Activated naive CD8-positive, alpha-beta T cell treated with anti-CD3 and anti-CD28 coated beads, Interleukin-2, amount 50 U/mL, for 24 hours (primary cell): ENCODE data around the gene HMGCLL1.

ENCODE experiments used
- ATAC-seq: fragments of 150-1000 bp; cut with Tn5 transposase; one replicate; pipeline ENCODE4 v1.10.0; 2021
- DNase-seq: peaks from one replicate; pipeline ENCODE4 v3.0.0; 2021
- H3K27ac Mint-ChIP-seq: one replicate; pipeline ENCODE4 v1.8.0; 2021; ENCODE audit warnings: mild to moderate bottlenecking, mixed read lengths
- H3K27me3 Mint-ChIP-seq: one replicate; pipeline ENCODE4 v1.8.0; 2021; ENCODE audit warnings: mixed read lengths
- H3K36me3 Mint-ChIP-seq: one replicate; pipeline ENCODE4 v1.8.0; 2021; ENCODE audit warnings: low read depth, mixed read lengths
- H3K4me1 Mint-ChIP-seq: one replicate; pipeline ENCODE4 v1.8.0; 2021; ENCODE audit warnings: mixed read lengths
- H3K4me3 Mint-ChIP-seq: one replicate; pipeline ENCODE4 v1.8.0; 2021; ENCODE audit warnings: mild to moderate bottlenecking, moderate library complexity, mixed read lengths
- H3K9me3 Mint-ChIP-seq: one replicate; pipeline ENCODE4 v1.8.0; 2021; ENCODE audit warnings: mixed read lengths

The HMGCLL1 gene

DNA sequence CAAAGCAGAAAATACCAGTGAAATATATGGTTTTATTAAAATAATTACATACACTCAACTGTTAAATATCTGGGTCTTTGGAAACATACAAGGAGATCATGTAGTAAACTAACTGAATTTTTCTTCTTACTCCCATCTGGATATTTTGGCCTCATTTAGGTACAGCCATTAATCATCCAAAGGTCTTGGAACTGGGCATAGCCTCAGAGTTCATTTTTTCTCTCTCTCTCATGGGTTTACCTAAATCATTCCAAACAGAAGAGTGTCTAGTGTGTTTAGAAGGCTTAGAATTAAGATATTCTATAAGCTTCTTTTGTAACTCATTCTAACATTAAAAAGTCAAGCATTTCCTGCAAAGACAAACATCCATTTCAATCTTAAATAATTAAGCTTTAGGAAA, 79.4 kb downstream of the HMGCLL1 start:
- DNase-seq (no peak), ATAC-seq (no peak)
- Mint-ChIP-seq H3K27ac (no peak overlapping the region), H3K36me3 (no peaks in the 10 kb centered on the region), H3K4me3 (no peak overlapping the region), H3K4me1 (no peaks in the 10 kb centered on the region), H3K27me3 (no peaks in the 10 kb centered on the region), H3K9me3 (peaks cover 8% of the 10 kb centered on the region)

DNA sequence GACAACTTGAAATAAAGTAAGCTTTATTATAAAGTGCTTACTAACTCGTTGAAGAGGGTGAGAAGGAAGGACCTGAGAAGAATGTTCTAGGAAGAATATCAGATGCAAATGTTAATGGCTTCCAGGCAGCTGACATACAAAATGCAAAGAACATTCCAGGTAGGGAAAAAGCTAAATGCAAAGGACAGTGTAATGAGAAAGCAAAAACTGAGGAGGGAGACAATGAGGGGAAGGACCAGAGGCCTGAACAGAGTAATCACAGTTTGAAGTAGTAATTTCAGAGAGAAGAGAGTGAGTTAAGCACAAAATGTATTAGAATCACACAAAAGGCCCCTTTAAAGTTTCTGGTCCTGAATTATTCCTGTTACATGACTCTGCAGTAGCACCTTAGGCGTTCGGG, 81.3 kb downstream of the HMGCLL1 start:
- H3K27ac Mint-ChIP-seq: no peak overlapping the region
- DNase-seq: no peak
- peaks cover 9% of the 10 kb centered on the region for H3K9me3 Mint-ChIP-seq
- no peaks in the 10 kb centered on the region for H3K27me3 Mint-ChIP-seq
- H3K4me3 Mint-ChIP-seq: no peak overlapping the region
- no peaks in the 10 kb centered on the region for H3K36me3 Mint-ChIP-seq
- no peak for ATAC-seq
- no peaks in the 10 kb centered on the region for H3K4me1 Mint-ChIP-seq

DNA sequence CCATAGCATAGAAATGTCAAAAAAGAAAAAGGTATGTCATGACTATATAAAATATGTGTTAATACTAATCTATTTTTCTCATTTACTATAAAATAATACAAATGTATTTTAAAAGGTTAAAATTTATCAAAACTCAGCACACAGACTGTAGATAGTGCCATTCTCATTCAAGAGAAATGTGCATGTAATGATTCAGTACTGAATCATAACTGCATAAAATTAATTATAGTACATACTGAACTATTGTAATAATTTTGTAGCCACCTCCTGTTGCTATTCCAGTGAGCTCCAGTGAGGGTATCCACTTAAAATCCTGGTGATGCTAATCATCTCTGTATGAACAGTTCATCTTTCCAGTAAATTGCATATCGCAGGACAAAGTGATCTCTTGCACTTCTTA, 82.8 kb downstream of the HMGCLL1 start:
- H3K9me3 Mint-ChIP-seq: peaks cover 14% of the 10 kb centered on the region
- DNase-seq (no peak), ATAC-seq (no peak)
- no peaks in the 10 kb centered on the region for H3K36me3 Mint-ChIP-seq
- H3K27me3 Mint-ChIP-seq: no peaks in the 10 kb centered on the region
- H3K4me1 Mint-ChIP-seq: no peaks in the 10 kb centered on the region
- H3K4me3 Mint-ChIP-seq: no peak overlapping the region
- no peak overlapping the region for H3K27ac Mint-ChIP-seq

DNA sequence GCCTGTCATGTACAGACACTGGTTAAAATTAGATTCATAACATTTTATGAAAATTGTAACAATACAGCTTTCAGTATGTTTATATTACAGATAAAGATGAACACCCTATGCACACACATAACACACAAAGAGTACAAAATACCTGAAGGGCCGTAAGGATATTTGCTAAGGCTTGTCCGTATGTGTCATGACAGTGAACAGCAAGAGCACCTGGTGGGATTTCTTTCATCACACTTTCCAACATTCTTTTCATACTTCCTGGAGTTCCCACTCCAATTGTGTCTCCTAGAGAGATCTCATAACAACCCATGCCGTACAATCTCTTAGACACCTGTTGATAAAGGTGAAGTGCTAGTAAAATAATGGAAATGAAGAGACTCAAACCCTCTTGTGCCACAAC, 83.7 kb downstream of the HMGCLL1 start:
- Mint-ChIP-seq H3K36me3 (no peaks in the 10 kb centered on the region), H3K9me3 (peaks cover 14% of the 10 kb centered on the region), H3K27ac (no peak overlapping the region), H3K4me1 (no peaks in the 10 kb centered on the region), H3K27me3 (no peaks in the 10 kb centered on the region), H3K4me3 (no peak overlapping the region)
- DNase-seq: no peak
- no peak for ATAC-seq

DNA sequence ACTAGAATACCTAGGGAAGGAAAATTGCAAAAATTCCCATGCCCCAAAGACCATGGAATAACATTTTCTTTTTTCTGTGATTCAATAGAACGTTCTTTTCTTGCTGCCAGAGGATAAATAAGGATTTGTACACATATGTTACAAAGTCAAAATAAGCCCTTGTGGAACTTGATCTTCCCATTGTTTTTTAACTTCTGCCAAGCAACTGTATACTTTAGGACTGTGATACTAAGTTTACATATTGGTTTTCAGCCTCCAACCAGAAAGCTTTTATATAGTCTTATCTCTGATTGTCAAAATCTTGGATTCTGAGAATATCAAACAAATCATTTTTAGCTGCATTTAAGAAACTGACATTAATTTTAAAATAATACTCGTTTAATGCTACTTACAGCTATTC, 84.6 kb downstream of the HMGCLL1 start:
- DNase-seq (no peak), ATAC-seq (no peak)
- Mint-ChIP-seq H3K4me1 (no peaks in the 10 kb centered on the region), H3K9me3 (peaks cover 9% of the 10 kb centered on the region), H3K27me3 (no peaks in the 10 kb centered on the region), H3K4me3 (no peak overlapping the region), H3K27ac (no peak overlapping the region), H3K36me3 (no peaks in the 10 kb centered on the region)

DNA sequence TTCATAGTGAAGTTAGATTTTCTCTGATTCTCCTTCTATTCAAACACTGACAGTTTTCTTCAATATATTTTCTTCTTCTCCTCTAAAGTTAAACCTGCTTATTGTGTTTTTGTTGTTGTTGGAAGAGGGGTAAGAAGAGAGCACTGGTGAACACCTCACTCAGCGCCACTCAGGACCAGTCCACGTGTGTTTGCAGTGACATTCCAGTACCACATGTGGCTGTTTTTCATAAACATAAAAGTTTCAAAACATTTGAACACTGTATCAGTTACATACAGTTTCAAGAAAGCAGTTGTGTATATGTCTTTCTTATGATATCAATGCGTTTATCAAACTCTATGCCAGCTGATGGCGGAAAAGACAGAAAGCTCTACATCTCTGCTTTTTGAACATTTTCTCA, 86.7 kb downstream of the HMGCLL1 start:
- Mint-ChIP-seq H3K27ac (no peak overlapping the region), H3K27me3 (no peaks in the 10 kb centered on the region), H3K4me1 (no peaks in the 10 kb centered on the region), H3K4me3 (no peak overlapping the region), H3K9me3 (peaks cover 16% of the 10 kb centered on the region), H3K36me3 (no peaks in the 10 kb centered on the region)
- DNase-seq (no peak), ATAC-seq (no peak)

DNA sequence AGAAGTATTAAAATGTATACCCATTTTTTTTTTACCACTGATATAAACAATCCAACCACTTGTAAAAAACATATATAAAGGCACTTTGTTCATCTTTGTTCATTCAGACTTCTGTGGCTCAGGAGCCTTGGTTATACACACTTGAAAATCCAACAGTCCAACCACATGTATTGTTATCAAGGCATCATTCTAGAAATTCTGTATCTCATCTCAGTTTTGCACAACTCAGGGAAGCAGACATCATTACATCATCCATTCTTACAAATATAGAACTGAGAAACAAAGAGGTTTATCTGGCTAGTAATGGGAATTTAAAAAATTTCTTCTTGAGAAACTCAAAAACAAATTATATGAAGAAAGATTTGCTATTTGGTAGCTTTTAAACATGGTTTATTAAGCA, 88.1 kb downstream of the HMGCLL1 start:
- H3K4me3 Mint-ChIP-seq: no peak overlapping the region
- no peaks in the 10 kb centered on the region for H3K27me3 Mint-ChIP-seq
- no peak for ATAC-seq
- H3K36me3 Mint-ChIP-seq: no peaks in the 10 kb centered on the region
- peaks cover 16% of the 10 kb centered on the region for H3K9me3 Mint-ChIP-seq
- no peak for DNase-seq
- no peaks in the 10 kb centered on the region for H3K4me1 Mint-ChIP-seq
- H3K27ac Mint-ChIP-seq: no peak overlapping the region

DNA sequence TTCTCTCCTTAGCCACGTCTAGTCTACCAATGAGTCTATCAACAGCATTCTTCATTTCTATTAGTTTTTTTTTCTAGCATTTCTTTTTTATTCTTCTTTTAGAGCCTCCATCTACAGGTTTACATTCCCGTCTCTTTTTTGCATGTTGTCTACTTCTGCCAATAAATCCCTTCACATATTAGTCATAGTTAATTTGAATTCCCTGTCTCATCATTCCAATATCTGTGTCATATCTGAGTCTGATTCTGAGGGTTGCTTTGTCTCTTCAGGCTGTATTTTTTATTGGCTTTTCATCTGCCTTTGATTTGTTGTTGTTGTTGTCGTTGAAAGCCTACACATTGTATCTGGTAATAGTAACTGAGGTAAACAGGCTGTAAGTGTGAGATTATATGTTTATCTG, 104.6 kb downstream of the HMGCLL1 start:
- Mint-ChIP-seq H3K4me1 (no peaks in the 10 kb centered on the region), H3K27ac (no peak overlapping the region), H3K27me3 (no peaks in the 10 kb centered on the region), H3K9me3 (peaks cover 7% of the 10 kb centered on the region), H3K36me3 (no peaks in the 10 kb centered on the region), H3K4me3 (no peak overlapping the region)
- ATAC-seq: no peak
- DNase-seq: no peak

DNA sequence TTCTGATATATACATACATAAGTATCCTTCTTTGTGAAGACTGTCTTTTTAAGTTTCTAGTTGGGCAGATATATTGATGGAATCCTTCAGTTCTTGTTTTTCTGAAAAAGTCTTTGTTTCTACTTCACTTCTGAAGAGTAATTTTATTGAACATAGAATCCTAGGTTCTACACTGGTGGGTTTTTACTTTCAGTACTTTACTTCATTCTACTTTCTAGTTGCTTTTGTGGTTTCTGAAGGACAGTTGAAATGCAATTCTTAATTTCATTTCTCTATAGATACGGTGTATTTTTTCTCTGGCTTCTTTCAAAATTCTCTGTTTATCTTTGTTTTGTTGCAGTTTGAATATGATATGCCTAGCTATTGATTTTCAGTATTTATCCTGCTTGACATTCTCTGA, 105.3 kb downstream of the HMGCLL1 start:
- H3K9me3 Mint-ChIP-seq: peaks cover 9% of the 10 kb centered on the region
- H3K4me1 Mint-ChIP-seq: no peaks in the 10 kb centered on the region
- H3K27me3 Mint-ChIP-seq: no peaks in the 10 kb centered on the region
- no peak for DNase-seq
- no peak overlapping the region for H3K4me3 Mint-ChIP-seq
- no peaks in the 10 kb centered on the region for H3K36me3 Mint-ChIP-seq
- no peak for ATAC-seq
- no peak overlapping the region for H3K27ac Mint-ChIP-seq

DNA sequence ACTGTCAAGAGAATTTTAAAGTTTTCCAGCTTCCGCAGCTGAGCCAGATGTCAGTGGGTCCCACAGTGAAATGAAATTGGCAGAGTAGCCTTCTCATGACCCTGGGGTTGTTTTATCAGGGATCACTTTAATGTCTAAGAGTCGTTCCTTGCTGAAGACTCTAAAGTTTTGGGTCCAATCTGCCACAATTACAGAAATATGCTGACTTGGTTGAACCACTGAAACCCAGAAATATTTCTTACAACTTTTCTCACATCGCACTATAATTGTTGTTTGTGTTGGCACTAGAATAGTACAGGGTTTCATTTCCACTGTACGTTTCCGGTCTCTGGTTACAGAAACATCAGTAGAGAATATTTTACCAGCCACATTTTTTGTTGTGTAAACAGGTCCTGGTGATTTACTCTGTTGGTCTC, 109.0 kb downstream of the HMGCLL1 start:
- DNase-seq: no peak
- Mint-ChIP-seq H3K4me1 (no peaks in the 10 kb centered on the region), H3K27me3 (no peaks in the 10 kb centered on the region), H3K36me3 (no peaks in the 10 kb centered on the region), H3K4me3 (no peak overlapping the region), H3K27ac (no peak overlapping the region), H3K9me3 (peaks cover 9% of the 10 kb centered on the region)
- ATAC-seq: no peak

DNA sequence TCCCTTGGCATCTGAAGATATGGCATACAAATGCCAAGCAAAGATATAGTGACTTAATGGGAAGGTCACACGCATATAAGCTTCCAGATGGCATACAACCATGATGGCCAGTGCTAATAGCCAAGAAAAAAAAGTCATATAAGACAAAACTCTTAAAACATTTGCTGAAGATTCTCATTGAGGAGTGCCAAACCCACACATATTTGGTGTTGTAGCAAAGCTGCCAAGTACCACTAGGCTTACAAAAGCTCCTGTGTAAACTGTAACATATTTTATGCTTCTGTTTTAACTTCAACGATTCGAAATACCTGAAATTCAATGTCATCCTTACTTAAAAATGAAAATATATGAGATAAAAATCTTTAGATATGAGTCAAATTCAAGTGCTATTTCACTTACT, 123.0 kb downstream of the HMGCLL1 start:
- peaks cover 4% of the 10 kb centered on the region for H3K9me3 Mint-ChIP-seq
- H3K27me3 Mint-ChIP-seq: no peaks in the 10 kb centered on the region
- no peak overlapping the region for H3K27ac Mint-ChIP-seq
- DNase-seq: no peak
- ATAC-seq: no peak
- no peak overlapping the region for H3K4me3 Mint-ChIP-seq
- no peaks in the 10 kb centered on the region for H3K4me1 Mint-ChIP-seq
- no peaks in the 10 kb centered on the region for H3K36me3 Mint-ChIP-seq

DNA sequence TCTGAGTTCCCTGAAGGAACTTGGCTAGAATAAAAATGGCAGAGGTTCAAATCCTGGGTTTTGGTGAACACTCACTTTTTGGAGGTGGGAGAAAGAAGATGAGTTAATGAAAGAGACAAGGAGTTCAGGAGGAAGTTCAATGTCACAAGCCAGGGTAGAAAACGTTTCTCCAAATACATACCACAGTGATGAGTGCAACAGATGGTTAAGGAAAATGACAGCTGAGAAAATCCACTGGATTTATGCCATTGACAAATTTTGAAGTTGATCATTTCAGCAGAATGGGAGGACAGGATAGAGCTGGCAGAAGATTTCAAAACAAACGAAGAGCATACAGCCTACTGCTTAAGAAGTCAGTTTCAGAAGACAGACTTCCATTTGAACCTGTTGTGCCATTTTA, 129.0 kb downstream of the HMGCLL1 start:
- Mint-ChIP-seq H3K27me3 (no peaks in the 10 kb centered on the region), H3K27ac (no peak overlapping the region), H3K36me3 (no peaks in the 10 kb centered on the region), H3K4me1 (no peaks in the 10 kb centered on the region), H3K4me3 (no peak overlapping the region), H3K9me3 (no peaks in the 10 kb centered on the region)
- DNase-seq: no peak
- ATAC-seq: no peak

DNA sequence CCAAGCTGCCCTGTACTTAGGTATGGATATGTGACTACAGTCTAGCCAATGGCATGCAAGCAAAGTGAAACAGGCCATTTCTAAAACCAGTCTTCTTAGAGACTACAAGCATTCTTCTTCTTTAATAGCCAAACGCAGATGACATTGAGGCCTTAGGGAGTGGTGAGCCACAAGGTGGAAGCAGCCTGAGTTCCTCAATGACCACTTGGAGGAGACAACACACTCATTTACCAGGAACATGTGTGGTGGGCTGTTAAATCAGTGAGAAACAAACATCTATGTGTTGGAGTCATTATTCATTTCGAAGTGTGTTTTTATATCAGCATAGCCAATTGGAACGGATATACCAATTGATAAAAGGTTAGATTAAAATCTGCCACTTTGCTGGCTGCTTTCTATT, 129.8 kb downstream of the HMGCLL1 start:
- Mint-ChIP-seq H3K4me3 (no peak overlapping the region), H3K9me3 (no peaks in the 10 kb centered on the region), H3K4me1 (no peaks in the 10 kb centered on the region), H3K27me3 (no peaks in the 10 kb centered on the region), H3K36me3 (no peaks in the 10 kb centered on the region), H3K27ac (no peak overlapping the region)
- no peak for DNase-seq
- ATAC-seq: no peak

DNA sequence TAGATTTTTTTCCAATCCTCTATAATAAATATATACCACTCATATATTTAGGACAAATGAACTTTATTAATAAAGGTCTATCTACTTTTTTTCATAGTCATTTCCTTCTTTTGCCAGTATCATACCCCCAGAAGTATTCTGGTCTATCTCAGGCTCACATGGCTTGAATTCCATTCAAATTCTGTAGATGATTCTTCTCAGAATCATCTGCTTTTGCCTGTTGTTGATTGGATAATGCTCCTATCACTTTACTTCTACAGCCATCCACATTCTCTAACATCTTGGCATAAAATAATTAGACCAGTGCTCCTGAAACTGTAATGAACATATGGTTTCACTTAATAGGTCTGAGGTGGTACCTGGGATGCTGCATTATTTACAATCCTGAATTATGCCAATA, 130.5 kb downstream of the HMGCLL1 start:
- no peak for ATAC-seq
- H3K27ac Mint-ChIP-seq: no peak overlapping the region
- no peak for DNase-seq
- H3K9me3 Mint-ChIP-seq: no peaks in the 10 kb centered on the region
- H3K4me3 Mint-ChIP-seq: no peak overlapping the region
- H3K4me1 Mint-ChIP-seq: no peaks in the 10 kb centered on the region
- H3K36me3 Mint-ChIP-seq: no peaks in the 10 kb centered on the region
- H3K27me3 Mint-ChIP-seq: no peaks in the 10 kb centered on the region

DNA sequence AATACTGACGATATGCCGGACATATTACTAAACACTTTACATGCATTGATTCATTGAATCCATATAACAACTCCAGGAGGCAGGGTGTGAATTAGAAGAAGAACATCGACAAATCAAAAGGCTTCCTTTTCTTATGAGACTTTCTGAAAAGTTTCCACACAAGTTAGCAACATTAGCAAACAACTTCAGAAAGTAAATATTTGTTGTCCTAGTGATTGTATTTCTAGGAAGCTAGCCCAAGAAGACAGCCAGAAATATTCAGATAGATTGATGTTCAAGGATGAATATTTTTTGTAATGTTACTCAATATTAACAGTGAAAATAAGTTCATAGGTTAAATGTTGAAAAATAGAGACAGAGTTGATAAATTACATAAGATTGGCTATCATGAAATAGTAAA, 131.1 kb downstream of the HMGCLL1 start:
- Mint-ChIP-seq H3K4me1 (no peaks in the 10 kb centered on the region), H3K4me3 (no peak overlapping the region), H3K27me3 (no peaks in the 10 kb centered on the region), H3K36me3 (no peaks in the 10 kb centered on the region), H3K9me3 (no peaks in the 10 kb centered on the region), H3K27ac (no peak overlapping the region)
- ATAC-seq: no peak
- no peak for DNase-seq

DNA sequence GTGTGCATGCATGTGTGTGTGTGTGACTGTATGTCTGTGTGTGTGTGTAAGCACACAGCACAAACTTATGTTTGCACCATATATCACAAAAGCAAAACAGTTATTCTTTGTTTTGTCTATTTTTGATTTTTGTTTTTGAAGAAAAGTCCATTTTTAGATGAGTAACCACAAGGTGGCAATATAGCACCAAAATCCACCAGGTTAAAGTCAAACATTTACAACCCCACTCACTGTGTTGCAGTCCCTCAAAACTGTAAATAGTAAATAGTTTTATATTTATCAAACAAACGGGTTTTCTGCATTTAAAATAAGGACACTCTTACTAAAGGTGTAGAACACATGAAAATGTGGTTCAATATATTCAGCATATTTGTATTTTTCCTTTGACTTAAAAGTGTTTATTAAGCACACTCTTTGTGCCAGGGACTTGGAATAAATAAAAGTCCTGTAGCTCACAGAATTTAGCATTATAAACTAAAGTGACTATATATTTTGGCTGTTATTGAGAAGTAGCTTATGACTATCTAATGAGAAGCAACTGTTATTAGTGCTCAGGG, 133.3 kb downstream of the HMGCLL1 start:
- no peak overlapping the region for H3K27ac Mint-ChIP-seq
- DNase-seq (no peak), ATAC-seq (no peak)
- no peaks in the 10 kb centered on the region for H3K4me1 Mint-ChIP-seq
- H3K36me3 Mint-ChIP-seq: no peaks in the 10 kb centered on the region
- H3K27me3 Mint-ChIP-seq: no peaks in the 10 kb centered on the region
- no peak overlapping the region for H3K4me3 Mint-ChIP-seq
- H3K9me3 Mint-ChIP-seq: no peaks in the 10 kb centered on the region
